ENCODE results near the gene STRN3. TPM values are rescaled to one million over a fixed set of nuclear protein-coding genes. Genes with fewer than 3 reads are reported as not detected.
A peak's percentile ranks its signal among the peaks of the same experiment; 100 is the strongest.

STRN3 gene
- total and polyA plus RNA-seq, 2 experiments from 2014 or later = 25.6 to 44.2 TPM

DNA sequence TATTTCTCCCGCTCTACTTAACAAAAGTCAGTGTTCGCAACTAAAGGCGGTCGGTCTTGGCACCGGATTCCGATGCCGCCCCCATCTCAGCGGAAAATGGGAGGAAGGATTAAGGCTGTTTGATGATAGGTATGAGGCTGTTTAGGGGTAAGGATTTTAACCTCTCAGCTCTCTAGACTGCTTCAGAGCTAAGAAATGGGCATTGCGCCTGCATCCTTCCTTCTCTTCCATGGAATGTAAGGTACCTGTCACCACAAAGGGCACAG lies 150.5 kb downstream of the STRN3 start:
- Histone ChIP-seq H3K9me2 (ENCODE audit: insufficient read depth) (no peaks in the 10 kb centered on the region), H3K4me3 (no peak overlapping the region), H3K36me3 (ENCODE audit: low read depth) (no peaks in the 10 kb centered on the region), H3K4me1 (ENCODE audit: insufficient read depth) (no peaks in the 10 kb centered on the region), H3K27me3 (replicated peaks; ENCODE audit: insufficient read depth) (peaks cover 54% of the 10 kb centered on the region), H3K9ac (no peak overlapping the region), H3K9me3 (ENCODE audit: low read depth) (no peaks in the 10 kb centered on the region), H3K27ac (no peak overlapping the region), H3K79me2 (ENCODE audit: insufficient read depth) (no peaks in the 10 kb centered on the region), H4K20me1 (ENCODE audit: insufficient read depth) (no peaks in the 10 kb centered on the region), H2AFZ (0 out of 2 replicates have a peak overlapping the region, but pooled peaks have one; percentile 68), H3K4me2 (ENCODE audit: unreplicated experiment) (no peak overlapping the region), H3F3A (ENCODE audit: insufficient read depth) (no peaks in the 10 kb centered on the region)
- peak; percentile 46 for TF ChIP-seq EZH2 (IDR thresholded peaks at IDR 0.05; ENCODE audit: insufficient read depth, poor library complexity, severe bottlenecking)
- TF ChIP-seq EZH2phosphoT487 (IDR thresholded peaks at IDR 0.05; ENCODE audit: insufficient read depth, low read depth) = no peak
- in situ Hi-C loops (cut with MboI) = no loop called here
- WGBS, 2 experiments (ENCODE audit: low coverage in 1 of 2, low lambda C conversion rate in 2 of 2, missing lambda C conversion rate in 2 of 2) = 31 to 38% methylated on average over 9 of the region's 9 CpGs
- no peak for DNase-seq

GRCh38 chr14:30874999-30875787 lies 151.0 kb downstream of the STRN3 start:
- WGBS, 2 experiments (ENCODE audit: low coverage in 1 of 2, low lambda C conversion rate in 2 of 2, missing lambda C conversion rate in 2 of 2) = 3 to 4% methylated on average over 39 to 47 of the region's 48 CpGs
- H3K79me2 ChIP-seq (ENCODE audit: insufficient read depth) = no peaks in the 10 kb centered on the region
- no peaks in the 10 kb centered on the region for H3K9me3 ChIP-seq (ENCODE audit: low read depth)
- no peaks in the 10 kb centered on the region for H3K4me1 ChIP-seq (ENCODE audit: insufficient read depth)
- no peak overlapping the region for H3K4me3 ChIP-seq
- H4K20me1 ChIP-seq (ENCODE audit: insufficient read depth) = no peaks in the 10 kb centered on the region
- peak; percentile 70 for TF ChIP-seq EZH2 (IDR thresholded peaks at IDR 0.05; ENCODE audit: insufficient read depth, poor library complexity, severe bottlenecking)
- 0 out of 2 replicates have a peak, but pooled peaks have one; percentile 36 for TF ChIP-seq EZH2phosphoT487 (IDR thresholded peaks at IDR 0.05; ENCODE audit: insufficient read depth, low read depth)
- no peaks in the 10 kb centered on the region for H3K36me3 ChIP-seq (ENCODE audit: low read depth)
- no peak overlapping the region for H3K9ac ChIP-seq
- peak; percentile 10 for DNase-seq
- in situ Hi-C loops (cut with MboI) = no loop called here
- H3F3A ChIP-seq (ENCODE audit: insufficient read depth) = no peaks in the 10 kb centered on the region
- H3K9me2 ChIP-seq (ENCODE audit: insufficient read depth) = no peaks in the 10 kb centered on the region
- H3K27me3 ChIP-seq (replicated peaks; ENCODE audit: insufficient read depth) = peaks cover 54% of the 10 kb centered on the region
- H3K4me2 ChIP-seq (ENCODE audit: unreplicated experiment) = peak overlapping the region; percentile 42
- H3K27ac ChIP-seq = no peak overlapping the region
- H2AFZ ChIP-seq = peak overlapping the region; percentile 68; the same call in 1 of the 2 replicates

- Histone ChIP-seq H3K9ac (no peak within 1 kb of the TSS), H3K9me3 (ENCODE audit: low read depth) (no peaks in the 10 kb centered on the region), H3K4me2 (ENCODE audit: unreplicated experiment) (peak within 1 kb of the TSS; percentile 42), H3K36me3 (ENCODE audit: low read depth) (no peaks in the 10 kb centered on the region), H3K9me2 (ENCODE audit: insufficient read depth) (no peaks in the 10 kb centered on the region), H3K27ac (no peak within 1 kb of the TSS), H3K79me2 (ENCODE audit: insufficient read depth) (no peaks in the 10 kb centered on the region), H2AFZ (peak within 1 kb of the TSS; percentile 68), H3K27me3 (replicated peaks; ENCODE audit: insufficient read depth) (peaks cover 54% of the 10 kb centered on the region), H4K20me1 (ENCODE audit: insufficient read depth) (no peaks in the 10 kb centered on the region), H3K4me3 (peak within 1 kb of the TSS; percentile 47), H3K4me1 (ENCODE audit: insufficient read depth) (no peaks in the 10 kb centered on the region), H3F3A (ENCODE audit: insufficient read depth) (no peaks in the 10 kb centered on the region)
- no peak for TF ChIP-seq EZH2phosphoT487 (IDR thresholded peaks at IDR 0.05; ENCODE audit: insufficient read depth, low read depth)
- TF ChIP-seq EZH2 (IDR thresholded peaks at IDR 0.05; ENCODE audit: insufficient read depth, poor library complexity, severe bottlenecking) = peak; percentile 73
- DNase-seq = peak; percentile 16
- in situ Hi-C loops (cut with MboI) = no loop called here
- WGBS, 2 experiments (ENCODE audit: low coverage in 1 of 2, low lambda C conversion rate in 2 of 2, missing lambda C conversion rate in 2 of 2) = 12 to 15% methylated on average over 75 to 82 of the region's 99 CpGs
Observed at GRCh38 chr14:30874120-30874998, 151.8 kb downstream of the STRN3 start, which contains the start of gene COCH. Gene COCH, plus strand, starts transcription at chr14:30874559. Its CDS starts 380 bp downstream, at chr14:30874939.

DNA sequence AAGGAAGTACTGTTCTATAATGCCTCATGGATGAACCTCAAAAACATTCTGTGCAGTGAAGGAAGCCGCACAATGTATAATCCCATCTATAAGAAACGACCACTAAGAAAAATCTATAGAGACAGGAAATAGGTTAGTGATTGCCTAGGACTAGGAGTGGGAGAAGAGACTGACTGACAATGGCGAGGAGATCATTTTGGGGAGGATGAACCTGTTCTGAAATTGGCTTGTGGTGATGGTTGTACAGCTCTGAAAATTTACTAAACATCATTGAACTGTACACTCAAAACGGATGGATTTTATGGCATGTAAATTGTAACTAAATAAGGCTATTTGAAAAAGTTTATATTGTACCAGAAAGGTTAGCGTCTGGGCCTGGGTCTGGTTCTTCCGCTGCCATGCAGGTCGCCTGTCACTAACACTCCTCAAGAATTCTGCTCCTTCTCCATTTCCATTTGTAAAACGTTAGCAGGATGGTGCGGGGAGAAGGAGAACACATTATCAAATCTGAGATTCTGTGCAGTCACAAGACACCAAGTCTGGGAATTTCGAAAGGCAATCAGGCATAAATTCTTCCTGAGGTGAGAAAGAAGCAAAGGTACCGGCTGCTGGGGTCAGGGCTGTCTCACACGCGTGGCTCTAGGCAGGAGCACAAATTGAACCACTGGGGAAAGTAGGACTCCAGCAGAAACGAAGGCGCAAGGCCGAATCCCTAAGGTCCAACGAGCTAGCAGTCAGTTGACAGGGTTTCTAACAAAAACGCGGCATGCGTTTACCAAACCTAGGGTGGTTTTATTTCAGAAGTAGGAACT lies 152.7 kb downstream of the STRN3 start:
- no peaks in the 10 kb centered on the region for H3K79me2 ChIP-seq (ENCODE audit: insufficient read depth)
- H2AFZ ChIP-seq = no peak overlapping the region
- H4K20me1 ChIP-seq (ENCODE audit: insufficient read depth) = no peaks in the 10 kb centered on the region
- H3K9ac ChIP-seq = no peak overlapping the region
- H3K9me3 ChIP-seq (ENCODE audit: low read depth) = no peaks in the 10 kb centered on the region
- no peaks in the 10 kb centered on the region for H3K4me1 ChIP-seq (ENCODE audit: insufficient read depth)
- TF ChIP-seq EZH2 (IDR thresholded peaks at IDR 0.05; ENCODE audit: insufficient read depth, poor library complexity, severe bottlenecking) = no peak
- no peak for TF ChIP-seq EZH2phosphoT487 (IDR thresholded peaks at IDR 0.05; ENCODE audit: insufficient read depth, low read depth)
- no peak overlapping the region for H3K4me2 ChIP-seq (ENCODE audit: unreplicated experiment)
- 83 to 86% methylated on average over 20 of the region's 20 CpGs for WGBS, 2 experiments (ENCODE audit: low coverage in 1 of 2, low lambda C conversion rate in 2 of 2, missing lambda C conversion rate in 2 of 2)
- in situ Hi-C loops (cut with MboI) = no loop called here
- no peaks in the 10 kb centered on the region for H3K36me3 ChIP-seq (ENCODE audit: low read depth)
- peaks cover 54% of the 10 kb centered on the region for H3K27me3 ChIP-seq (replicated peaks; ENCODE audit: insufficient read depth)
- no peaks in the 10 kb centered on the region for H3K9me2 ChIP-seq (ENCODE audit: insufficient read depth)
- H3K4me3 ChIP-seq = no peak overlapping the region
- no peak overlapping the region for H3K27ac ChIP-seq
- H3F3A ChIP-seq (ENCODE audit: insufficient read depth) = no peaks in the 10 kb centered on the region
- no peak for DNase-seq

Measured in GM23248 (cell line).